ENCODE results near the gene CAMK4. TPM values are rescaled to one million over a fixed set of nuclear protein-coding genes. Genes with fewer than 3 reads are reported as not detected.

Gene CAMK4
- total RNA-seq, 4 donors from 2014 or later, result 0.16 to 5.0 (median 4.4) TPM

GRCh38 chr5:111377306-111377705 lies 153.1 kb downstream of the CAMK4 start:
- TF ChIP-seq EP300 (IDR thresholded peaks at IDR 0.05) (no peak), POLR2AphosphoS5 (IDR thresholded peaks at IDR 0.05) (no peak), POLR2A (IDR thresholded peaks at IDR 0.05) (no peak), CTCF (IDR thresholded peaks at IDR 0.05) (no peak)
- Histone ChIP-seq H3K4me3 (no peak overlapping the region), H3K36me3 (no peaks in the 10 kb centered on the region), H3K27ac (no peak overlapping the region), H3K9me3 (no peaks in the 10 kb centered on the region), H3K27me3 (no peaks in the 10 kb centered on the region), H3K4me1 (no peaks in the 10 kb centered on the region)
- ATAC-seq, result no peak

GRCh38 chr5:111379391-111379816 lies 155.2 kb downstream of the CAMK4 start:
- Histone ChIP-seq H3K36me3 (no peaks in the 10 kb centered on the region), H3K4me3 (no peak overlapping the region), H3K4me1 (no peaks in the 10 kb centered on the region), H3K9me3 (no peaks in the 10 kb centered on the region), H3K27me3 (no peaks in the 10 kb centered on the region), H3K27ac (no peak overlapping the region)
- no peak for TF ChIP-seq POLR2A (IDR thresholded peaks at IDR 0.05)
- TF ChIP-seq POLR2AphosphoS5 (IDR thresholded peaks at IDR 0.05), result no peak
- no peak for TF ChIP-seq EP300 (IDR thresholded peaks at IDR 0.05)
- TF ChIP-seq CTCF (IDR thresholded peaks at IDR 0.05), result no peak
- no peak for ATAC-seq

GRCh38 chr5:111383288-111383970 lies 159.2 kb downstream of the CAMK4 start:
- no peak for TF ChIP-seq POLR2A (IDR thresholded peaks at IDR 0.05)
- no peak for TF ChIP-seq CTCF (IDR thresholded peaks at IDR 0.05)
- TF ChIP-seq EP300 (IDR thresholded peaks at IDR 0.05), result no peak
- no peak for TF ChIP-seq POLR2AphosphoS5 (IDR thresholded peaks at IDR 0.05)

GRCh38 chr5:111384220-111384619 lies 160.0 kb downstream of the CAMK4 start:
- Histone ChIP-seq H3K27me3 (no peaks in the 10 kb centered on the region), H3K4me3 (no peak overlapping the region), H3K36me3 (no peaks in the 10 kb centered on the region), H3K27ac (no peak overlapping the region), H3K9me3 (no peaks in the 10 kb centered on the region), H3K4me1 (no peaks in the 10 kb centered on the region)
- TF ChIP-seq POLR2AphosphoS5 (IDR thresholded peaks at IDR 0.05) (no peak), EP300 (IDR thresholded peaks at IDR 0.05) (no peak), POLR2A (IDR thresholded peaks at IDR 0.05) (no peak), CTCF (IDR thresholded peaks at IDR 0.05) (no peak)
- whole genome bisulfite sequencing, 2 donors (ENCODE audit: low coverage in 1 of 2), result 5% methylated on average over 3 of the region's 3 CpGs
- ATAC-seq, result no peak

More at GRCh38 chr5:111383288-111383970, 159.2 kb downstream of the CAMK4 start:
- H3K36me3 ChIP-seq, result no peaks in the 10 kb centered on the region
- no peak overlapping the region for H3K4me3 ChIP-seq
- no peak for ATAC-seq
- no peaks in the 10 kb centered on the region for H3K27me3 ChIP-seq
- H3K9me3 ChIP-seq, result no peaks in the 10 kb centered on the region
- 59 to 67% methylated on average over 3 to 6 of the region's 6 CpGs for WGBS, 2 donors (ENCODE audit: low coverage in 1 of 2)
- no peaks in the 10 kb centered on the region for H3K4me1 ChIP-seq
- no peak overlapping the region for H3K27ac ChIP-seq

GRCh38 chr5:111385051-111385450 lies 160.9 kb downstream of the CAMK4 start:
- no peaks in the 10 kb centered on the region for H3K36me3 ChIP-seq
- no peaks in the 10 kb centered on the region for H3K27me3 ChIP-seq
- TF ChIP-seq POLR2A (IDR thresholded peaks at IDR 0.05) (no peak), CTCF (IDR thresholded peaks at IDR 0.05) (no peak), POLR2AphosphoS5 (IDR thresholded peaks at IDR 0.05) (no peak), EP300 (IDR thresholded peaks at IDR 0.05) (no peak)
- no peak for ATAC-seq
- H3K4me3 ChIP-seq, result no peak overlapping the region
- H3K27ac ChIP-seq, result no peak overlapping the region
- no peaks in the 10 kb centered on the region for H3K4me1 ChIP-seq
- no peaks in the 10 kb centered on the region for H3K9me3 ChIP-seq

All from gastroesophageal sphincter (tissue), 4 donors.